Suppressor macrophage treated with lipopolysaccharide for 1 hour (primary cell): ENCODE results near the gene FOXK2.

ENCODE experiments used
- DNase-seq, 3 donors: peaks; one replicate each; pipeline ENCODE4 v3.0.0-alpha.2; 2020 to 2022

The FOXK2 gene

DNA sequence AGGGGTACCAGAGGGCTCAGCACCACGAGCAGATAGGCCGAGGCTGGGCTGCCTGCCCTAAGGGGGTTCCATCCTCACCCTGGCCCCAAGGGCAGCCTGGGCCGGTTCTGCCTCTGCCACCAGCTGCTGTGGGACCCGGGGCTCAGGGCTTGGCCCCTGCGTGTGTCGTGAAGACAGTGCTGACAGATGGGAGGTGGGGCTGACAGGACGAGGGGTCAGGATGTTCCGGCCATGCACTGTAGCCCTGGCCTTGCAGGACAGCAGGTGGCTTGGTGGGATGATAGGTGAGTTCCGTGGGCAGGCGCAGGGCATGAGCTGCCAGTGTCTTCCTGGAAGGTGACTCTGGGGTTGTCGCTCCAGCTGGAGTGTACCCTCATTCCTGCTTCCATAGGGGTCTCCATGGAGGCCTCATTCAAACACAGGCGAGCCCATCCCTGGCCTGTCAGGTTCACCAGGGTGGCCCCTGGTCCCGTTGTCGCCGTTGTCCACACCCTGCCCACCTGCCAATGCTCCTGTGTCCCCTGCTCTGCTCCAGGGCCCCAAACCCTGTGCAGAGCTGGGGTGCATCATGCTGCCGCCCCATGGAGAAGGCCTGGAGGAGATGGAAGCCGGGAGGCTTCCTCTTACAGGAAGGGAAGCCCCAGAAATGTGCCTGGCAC lies 71.5 kb downstream of the FOXK2 start:
- DNase-seq = peak in 1 of 3 donors; percentile 12

DNA sequence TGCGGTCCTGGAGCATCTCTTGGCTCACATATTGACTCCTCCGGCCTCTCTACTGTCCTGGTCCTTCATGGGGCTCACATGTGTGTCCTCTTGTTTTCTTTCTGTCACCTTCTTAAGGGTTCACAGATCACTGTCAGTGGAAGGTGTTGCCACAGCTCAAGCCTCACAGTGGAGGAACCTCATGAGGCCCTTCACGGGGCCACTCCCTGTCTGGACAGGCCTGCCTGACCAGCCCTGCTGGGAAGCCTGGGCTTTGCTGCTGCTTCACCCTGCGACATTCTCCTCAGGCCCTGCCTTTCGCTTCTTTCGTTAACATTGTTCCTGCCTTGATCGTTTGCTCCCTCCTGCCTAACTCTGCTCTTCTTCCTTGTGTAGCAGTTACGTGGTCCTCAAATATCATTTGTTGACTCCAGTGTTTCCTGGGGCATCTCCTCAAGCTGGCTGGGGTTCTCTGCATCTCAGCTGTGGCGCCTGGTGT lies 72.8 kb downstream of the FOXK2 start:
- peak in 2 of 3 donors; percentile 12 to 16 for DNase-seq

DNA sequence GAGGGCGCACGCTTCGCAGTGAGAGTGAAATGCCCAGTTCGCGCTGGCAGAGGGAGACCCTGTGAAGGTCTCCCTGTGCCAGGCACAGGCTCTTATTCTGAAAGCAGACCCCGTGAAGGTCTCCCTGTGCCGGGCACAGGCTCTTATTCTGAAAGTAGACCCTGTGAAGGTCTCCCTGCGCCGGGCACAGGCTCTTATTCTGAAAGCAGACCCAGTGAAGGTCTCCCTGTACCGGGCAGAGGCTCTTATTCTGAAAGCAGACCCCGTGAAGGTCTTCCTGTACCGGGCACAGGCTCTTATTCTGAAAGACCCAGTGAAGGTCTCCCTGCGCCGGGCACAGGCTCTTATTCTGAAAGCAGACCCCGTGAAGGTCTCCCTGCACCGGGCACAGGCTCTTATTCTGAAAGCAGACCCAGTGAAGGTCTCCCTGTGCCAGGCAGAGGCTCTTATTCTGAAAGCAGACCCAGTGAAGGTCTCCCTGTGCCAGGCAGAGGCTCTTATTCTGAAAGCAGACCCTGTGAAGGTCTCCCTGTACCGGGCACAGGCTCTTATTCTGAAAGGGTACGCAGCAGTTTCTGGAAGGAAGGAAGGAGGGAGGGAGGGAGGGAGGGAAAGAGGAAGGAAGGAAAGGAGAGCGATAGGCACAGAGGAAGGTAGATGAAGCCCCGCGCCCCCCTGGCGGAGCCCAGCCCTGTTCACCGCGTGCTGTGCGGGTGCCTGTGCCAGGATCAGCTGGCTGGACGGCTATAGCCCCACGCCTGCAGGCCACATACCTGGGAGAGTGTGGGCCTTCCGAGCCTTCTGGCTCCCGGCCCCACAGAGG lies 73.4 kb downstream of the FOXK2 start:
- DNase-seq = peak; percentile 12 to 33 (median 27)

DNA sequence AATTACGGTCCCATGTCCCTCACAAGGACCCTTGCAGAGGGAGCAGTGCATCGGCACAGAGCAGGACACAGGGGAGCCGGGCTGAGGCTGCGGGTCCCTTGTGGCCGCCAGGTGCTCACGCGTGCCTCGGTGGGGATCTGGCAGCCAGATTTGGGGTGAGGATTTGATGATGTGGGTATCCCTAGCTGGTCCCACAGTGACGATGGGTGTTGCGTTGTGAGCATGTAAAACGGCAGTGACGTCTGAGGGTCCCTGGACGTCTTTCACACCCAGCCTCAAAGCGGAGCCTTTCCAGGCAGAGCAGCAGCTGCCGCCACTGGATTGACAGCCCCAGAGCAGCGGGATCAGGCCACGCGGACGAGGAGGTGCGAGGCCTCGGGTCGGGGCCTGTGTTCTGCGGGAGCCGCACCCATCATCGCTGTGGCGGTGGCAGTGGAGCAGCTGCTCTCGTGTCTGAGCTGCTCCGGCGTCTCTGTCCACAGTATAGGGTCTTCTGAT lies 74.1 kb downstream of the FOXK2 start:
- no peak for DNase-seq

DNA sequence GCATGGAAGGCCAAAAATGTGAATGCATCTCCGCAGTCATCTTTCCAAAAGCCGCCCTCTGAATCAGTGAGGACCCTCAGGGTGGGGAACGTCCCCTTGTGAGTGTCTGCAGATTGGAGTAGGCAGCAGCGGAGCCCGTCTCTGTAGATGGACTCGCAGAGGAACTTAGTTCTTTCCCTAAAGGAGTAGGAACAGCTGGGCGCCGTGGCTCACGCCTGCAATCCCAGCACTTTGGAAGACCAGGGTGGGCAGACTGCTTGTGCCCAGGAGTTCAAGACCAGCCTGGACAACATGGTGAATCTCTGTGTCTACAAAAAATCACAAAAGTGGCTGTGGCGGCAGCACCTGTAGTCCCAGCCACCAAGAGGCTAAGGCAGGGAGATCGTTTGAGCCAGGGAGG lies 75.0 kb downstream of the FOXK2 start:
- no peak for DNase-seq

DNA sequence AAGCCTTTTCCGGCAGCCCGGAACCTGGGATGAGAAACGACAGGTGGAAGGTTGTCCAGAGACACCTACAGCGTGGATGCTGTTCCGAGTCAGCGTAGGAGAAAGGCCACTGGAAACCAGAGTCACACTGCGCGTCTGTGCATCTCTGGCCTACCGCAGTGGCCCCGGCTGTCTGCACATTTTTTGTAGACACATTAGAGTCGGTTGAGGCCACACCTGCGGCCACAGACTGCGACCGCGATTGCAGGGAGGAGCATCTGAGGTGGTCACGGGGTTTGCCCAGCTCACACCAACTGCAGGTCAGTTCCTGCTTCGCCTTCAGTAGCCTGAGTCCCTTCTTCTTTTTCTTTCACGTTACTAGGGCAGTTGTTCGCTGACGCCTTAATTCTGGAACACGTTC lies 76.4 kb downstream of the FOXK2 start:
- DNase-seq = no peak

DNA sequence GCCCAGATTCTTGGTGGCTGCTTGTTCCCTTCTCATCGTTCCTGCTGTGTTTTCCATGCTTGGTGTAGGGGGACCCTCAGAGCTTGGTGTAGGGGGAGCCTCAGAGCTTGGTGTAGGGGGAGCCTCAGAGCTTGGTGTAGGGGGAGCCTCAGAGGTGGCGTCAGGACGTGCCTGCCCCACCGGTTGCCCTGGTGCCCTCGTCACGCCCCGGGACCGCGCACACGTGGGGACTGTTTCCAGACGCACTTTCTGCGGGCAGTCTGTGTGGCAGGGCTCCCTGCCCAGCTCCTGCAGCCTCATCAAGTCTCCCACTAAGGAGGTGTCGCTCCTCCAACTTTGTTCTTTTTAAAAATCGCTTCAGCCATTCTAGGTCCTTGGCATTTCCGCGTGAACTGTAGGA lies 76.8 kb downstream of the FOXK2 start:
- no peak for DNase-seq

DNA sequence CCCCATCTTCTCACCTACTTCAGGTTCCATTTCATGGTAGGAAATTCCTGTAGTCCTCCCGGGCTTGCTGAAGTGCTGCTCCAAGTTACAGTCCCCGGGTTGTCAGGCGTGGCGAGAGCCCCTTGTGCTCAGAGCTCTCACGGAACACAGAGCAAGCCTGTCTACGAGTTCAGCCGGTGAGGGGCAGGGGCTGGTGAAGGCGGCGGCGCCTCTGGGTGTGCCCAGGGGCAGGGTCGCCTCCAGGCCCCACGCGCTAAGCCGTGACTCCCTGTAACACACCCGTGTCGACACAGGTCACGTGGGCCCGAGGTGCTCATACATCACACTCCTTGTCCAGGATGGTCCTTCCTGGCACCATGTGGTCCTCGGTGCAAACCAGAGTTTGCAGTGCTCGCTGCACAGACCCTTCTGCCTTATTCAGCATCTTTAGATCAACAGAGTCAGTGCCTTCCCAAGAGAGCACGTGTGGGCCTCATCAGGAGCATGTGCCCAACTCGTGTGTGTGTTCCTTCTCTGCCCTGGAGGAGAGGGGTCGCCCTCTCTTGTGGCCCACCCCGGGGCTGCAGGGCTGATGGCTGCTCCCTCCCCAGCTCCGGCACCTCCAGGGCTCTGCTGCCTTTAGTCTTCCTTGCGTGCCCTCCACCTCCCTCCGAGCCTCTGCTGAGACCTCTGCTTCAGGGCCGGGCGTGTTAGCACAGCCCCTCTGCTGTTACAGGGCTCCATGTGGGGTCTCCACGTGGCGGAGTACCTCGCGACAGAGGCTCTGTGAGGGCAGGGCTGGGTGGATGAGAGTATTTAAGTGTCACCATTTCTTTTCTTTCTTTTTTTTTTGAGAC lies 77.5 kb downstream of the FOXK2 start:
- no peak for DNase-seq

DNA sequence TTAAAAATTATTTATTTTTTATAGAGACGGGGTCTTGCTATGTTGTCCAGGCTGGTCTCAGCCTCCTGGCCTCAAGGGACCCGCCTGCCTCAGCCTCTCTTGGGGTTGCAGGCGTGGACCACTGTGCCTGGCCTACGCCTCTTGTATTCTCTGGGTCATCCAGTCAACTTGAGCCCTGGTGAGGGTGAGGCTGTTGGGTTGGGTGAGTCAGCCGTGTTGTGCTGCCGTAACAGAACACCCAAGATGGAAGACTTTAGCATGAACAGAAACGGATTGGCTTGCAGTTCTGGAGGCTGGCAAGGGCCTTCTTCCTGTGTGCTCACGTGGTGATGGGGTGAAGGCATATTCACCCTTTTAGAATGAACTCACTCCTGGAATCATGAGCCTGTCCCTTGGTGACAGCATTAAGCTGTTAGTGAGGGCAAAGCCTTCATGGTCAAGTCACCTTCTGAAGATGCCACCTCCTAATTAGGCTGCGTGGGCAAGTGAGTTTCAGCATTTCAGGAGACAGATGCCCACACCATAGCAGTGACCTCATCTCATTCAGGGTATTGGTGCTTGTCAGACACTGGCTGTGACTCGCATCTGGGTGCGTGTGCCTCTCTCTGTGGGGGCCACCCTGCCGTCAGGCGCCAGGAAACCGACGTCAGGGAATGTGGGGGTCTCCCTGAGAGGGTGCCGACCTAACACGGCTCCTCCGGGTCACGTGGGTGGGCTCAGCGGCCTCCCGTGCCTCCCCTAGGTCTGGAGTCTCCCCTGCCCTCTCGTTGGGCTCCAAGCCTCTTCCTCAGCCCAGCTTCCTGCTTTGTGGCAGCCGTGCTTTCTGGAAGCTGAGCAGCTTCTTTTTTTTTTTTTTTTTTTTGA lies 79.0 kb downstream of the FOXK2 start:
- peak; percentile 65 to 85 (median 68) for DNase-seq

DNA sequence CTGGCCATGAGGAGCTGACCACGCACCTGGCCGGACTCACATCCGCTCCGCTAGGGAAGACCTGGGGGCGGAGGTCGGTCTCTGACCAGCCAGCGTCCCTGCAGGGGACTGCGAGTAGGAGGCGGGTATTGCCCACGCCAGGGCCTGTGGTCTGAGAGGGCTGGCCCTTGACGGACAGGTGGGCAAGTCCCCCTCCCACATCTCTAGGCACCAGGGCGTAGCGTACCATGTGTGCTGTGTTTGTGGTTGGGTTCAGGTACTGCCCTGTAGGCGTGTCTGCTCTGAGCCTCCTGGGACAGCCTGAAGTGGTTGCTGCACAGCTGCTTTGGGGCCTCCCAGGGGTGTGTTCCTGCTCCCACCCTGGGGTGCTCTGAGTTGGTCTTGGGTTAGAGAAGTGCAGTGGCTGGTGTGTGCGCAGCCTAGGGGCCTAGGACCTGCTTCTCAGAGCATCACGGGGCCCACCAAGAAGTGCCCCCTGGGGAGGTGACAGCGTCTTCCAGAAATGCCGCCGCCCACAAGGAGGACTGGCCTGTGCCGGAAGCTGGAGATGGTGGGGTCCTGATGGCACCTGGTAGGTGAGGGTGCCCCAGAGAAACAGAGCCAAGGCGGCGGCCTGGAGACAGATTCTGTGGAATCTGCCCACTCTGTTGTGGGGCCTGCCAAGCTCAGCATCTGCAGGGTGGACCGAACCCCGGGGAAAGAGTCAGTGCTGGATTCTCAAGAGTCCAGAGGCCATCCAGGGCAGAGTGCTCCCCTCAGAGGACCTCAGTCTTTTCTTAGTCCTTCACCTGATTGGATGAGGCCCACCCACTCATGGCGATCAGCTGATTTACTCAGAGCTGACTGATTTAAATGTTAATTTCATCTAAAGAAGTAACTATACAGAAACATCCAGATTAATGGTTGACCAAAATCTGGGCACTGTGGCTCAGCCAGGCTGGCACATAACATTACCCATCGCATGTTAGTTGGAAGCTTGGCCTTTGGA lies 80.4 kb downstream of the FOXK2 start:
- DNase-seq = no peak

DNA sequence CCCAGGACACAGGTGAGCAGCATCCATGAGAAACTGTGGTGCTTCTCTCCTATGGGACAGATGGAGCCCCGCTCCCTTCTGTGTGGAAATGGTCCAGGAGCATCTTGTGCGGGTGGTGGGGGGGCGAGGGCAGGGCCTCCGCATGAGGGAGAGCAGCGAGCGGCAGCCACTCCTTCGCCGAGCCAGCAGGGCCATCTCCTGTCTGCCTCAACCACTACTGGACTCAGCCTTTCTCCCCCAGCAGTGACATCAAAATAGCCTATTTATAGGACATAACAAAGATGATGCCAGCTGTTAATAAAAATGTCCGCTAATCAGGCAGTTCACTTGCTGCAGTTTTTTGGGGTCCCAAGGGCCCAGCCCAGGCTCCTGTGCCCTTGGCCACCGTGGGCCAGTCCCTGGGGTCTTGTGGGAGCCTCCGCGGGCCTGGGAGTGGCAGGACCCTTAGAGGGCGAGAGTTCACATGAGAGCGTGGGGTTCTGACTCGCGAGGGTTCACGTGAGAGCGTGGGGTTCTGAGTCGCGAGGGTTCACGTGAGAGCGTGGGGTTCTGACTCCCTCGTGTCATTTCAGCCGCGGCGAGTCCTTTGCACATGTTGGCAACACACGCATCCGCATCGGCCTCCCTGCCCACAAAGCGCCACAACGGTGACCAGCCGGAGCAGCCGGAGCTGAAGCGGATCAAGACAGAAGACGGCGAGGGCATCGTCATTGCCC lies 81.4 kb downstream of the FOXK2 start:
- no peak for DNase-seq

DNA sequence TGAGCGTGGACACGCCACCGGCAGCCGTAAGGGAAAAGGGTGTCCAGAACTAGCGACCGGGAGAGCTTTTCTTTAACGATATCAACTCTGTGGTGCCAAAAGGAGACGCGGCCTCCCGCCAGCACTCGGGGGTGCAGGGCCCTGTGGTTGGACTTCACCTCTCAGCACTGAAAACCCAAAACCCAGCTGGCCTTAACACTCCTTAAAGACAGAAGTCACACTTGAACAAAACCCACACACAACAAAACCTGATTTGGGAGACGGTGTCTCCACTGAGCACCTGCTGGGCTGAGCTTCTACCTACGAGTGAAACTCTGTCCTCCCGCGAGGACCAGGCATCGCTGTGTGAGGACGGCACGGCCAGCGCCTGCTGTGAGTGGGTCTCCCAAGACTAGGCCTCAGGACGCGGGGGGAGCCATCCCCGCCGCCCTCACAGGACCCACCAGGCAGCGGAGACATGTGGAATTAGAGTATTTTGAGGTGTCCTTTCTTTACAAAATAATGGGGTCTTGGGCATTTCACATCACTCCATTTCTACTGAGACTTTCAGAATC lies 82.0 kb downstream of the FOXK2 start:
- DNase-seq = no peak

DNA sequence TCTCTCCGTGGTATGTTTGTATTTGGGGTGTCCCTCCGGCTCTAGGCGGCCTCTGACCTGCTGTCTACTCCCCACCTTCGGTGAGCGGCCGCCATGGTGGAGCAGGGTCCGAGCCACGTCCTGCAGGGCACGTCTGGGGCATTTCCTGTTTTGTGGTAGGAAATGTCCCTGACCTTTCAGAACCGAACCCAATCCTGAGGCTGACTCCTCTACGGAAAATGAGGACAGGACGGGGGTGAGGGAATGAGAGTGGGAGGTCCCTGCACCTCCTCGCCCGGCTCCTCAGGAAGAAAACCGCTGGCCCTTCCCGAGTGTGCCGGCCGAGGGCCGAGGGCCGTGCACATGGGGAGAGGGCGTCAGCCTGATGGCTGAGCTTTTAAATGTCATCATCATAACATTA lies 83.0 kb downstream of the FOXK2 start:
- DNase-seq = no peak

DNA sequence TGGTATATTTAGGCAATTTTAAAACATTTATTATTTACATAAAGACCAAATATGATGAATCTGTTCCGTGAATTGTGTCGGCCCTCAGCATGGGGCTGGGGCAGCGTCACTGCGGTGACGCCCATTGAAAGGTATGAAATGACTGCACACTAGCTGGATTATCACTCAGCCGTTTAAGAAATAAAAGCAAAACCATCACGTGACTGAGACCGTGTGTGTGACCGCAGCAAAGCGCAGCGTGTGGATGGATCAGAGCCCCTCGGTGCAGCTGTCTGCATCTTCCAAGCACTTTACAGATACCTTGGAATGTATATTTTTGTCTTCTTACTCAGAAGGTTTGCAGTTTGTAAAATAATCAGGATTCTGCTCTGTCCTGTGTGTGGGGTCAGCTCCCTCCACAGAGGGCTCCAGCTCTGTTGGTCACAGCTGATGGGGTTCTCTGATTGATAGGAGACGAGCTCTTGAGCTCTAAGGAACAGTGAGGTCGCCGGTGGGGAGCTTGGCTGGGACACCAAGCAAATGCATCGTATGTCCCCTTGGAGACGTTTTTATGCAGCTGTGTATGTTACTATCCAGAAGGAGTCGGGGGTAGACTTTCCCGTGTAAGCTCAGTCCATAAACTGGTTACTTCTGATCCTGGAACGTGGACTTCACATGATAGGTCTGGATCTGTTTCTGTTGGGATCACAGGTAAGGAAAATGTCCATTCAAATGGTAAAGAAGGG lies 83.6 kb downstream of the FOXK2 start:
- DNase-seq = no peak

DNA sequence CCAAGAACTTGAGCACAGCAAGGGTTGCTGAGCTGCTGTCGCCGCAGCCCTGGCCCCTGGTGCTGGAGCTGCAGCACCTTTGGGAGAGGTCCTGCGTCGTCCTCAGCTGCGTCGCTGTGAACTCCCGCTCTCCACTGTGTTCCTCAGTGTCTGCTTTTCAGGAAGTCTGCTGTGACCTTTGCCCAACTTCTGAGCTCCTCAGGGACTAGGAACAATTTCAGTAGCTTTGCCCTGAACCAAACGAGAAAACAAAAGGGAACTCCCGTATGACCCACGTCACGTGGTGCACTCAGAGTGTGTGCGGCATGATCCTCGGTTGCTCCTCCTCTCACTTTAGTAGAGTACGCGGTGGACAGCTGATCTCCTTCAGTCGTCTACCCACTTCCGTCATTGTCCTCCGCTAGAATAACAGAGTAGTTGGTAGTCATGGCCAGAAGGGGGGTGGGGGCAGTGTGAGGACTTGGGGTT lies 84.5 kb downstream of the FOXK2 start:
- peak; percentile 88 to 95 (median 90) for DNase-seq

DNA sequence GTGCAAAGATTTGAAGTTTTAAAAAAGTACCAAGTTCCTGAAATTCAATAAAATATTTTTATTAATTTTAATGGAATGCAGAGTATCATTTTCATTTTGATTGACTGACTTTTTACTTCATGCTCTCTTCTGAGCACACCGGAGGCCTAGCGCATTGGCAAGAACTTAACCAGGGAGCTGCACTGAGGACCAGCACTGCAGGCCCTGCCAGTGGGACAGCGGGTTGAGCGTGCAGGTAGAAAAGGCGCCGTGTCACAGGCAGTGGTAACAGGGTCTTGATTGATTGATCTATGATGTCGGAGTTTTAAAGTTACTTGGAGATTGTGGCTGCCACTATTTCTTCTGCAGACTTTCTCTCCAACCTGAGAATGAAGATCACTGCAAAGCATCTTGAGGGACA lies 85.0 kb downstream of the FOXK2 start:
- no peak for DNase-seq

DNA sequence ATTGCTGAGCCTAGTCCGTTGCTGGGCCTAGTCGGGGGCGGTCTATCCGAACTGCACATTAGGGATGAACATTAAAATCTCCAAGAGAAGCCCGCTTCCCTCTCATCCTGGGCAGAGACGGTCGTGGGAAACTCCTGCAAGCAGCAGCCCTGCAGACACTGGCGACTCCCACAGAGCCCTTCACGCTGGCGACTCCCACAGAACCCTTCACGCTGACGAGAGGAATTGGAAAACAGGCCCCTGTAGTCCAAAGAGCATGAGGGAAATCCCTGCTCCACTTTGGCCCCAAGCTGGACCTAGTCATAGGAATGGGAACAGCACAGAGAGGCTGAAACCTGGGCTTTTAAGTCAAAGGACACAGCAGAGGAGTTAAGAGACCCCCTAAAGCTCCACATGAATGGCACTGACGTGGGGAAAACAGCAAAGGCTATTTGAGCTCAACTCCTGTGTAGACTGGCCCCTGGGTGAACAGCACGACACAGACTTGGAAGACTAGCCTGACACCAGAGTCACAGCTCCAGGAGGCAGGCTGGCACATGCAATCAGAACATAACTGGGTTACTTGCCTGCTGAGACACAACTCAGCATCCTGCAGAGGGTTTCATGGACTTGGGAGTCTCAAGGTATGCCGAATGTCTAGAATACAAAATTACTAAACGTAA lies 86.5 kb downstream of the FOXK2 start:
- DNase-seq = peak in 1 of 3 donors; percentile 28

DNA sequence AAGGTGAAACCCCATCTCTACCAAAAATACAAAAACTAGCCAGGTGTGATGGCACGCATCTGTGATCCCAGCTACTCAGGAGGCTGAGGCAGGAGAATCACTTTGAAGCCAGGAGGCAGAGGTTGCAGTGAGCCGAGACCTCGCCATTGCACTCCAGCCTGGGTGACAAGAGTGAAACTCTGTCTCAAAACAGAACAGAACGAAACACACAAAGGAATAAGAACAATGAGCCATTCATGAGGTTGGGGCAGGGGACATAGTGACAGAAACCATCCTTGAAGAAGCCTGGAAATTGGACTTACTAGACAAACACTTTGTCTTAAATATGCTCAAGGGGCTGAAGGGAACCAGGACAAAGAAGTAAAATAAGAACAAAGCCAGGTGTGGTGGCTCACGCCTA lies 89.3 kb downstream of the FOXK2 start:
- no peak for DNase-seq
